Right lobe of liver (tissue), 6 donors: ENCODE results near the gene ACAD10. TPM values are rescaled to one million over a fixed set of nuclear protein-coding genes. Genes with fewer than 3 reads are reported as not detected.
"Not testable (repeated sequence)": the region's sequence is repeated elsewhere in the genome, so short reads cannot be mapped to it uniquely, and the experiment has no call there.

Experiments used
- ATAC-seq, 4 donors: fragments of 200-7000 bp; cut with Tn5 transposase; one replicate each; pipeline ENCODE4 v1.9.1; 2020; ENCODE audit warnings: mild to moderate bottlenecking in 4 of 4, moderate library complexity in 4 of 4
- DNase-seq, 3 donors: peaks; one replicate each; pipeline ENCODE4 v3.0.0-alpha.2; 2020
- H3K27ac ChIP-seq, 3 donors: fragments of 200-600 bp; one replicate each; pipeline ENCODE4 v1.8.0; 2022
- H3K27me3 ChIP-seq, 2 donors: fragments of 200-600 bp; one replicate each; pipeline ENCODE4 v1.8.0; 2022
- H3K36me3 ChIP-seq, 4 donors: fragments of 200-600 bp; sonication (generic) in 1 of 4; one replicate each; pipeline versions ENCODE4 v1.5.1 to v1.8.0; 2017 to 2022; ENCODE audit warnings: control low read depth in 1 of 4
- H3K4me1 ChIP-seq, 4 donors: fragments of 200-600 bp; sonication (generic) in 1 of 4; one replicate each; pipeline versions ENCODE4 v1.5.1 to v1.8.0; 2017 to 2022; ENCODE audit warnings: control low read depth in 1 of 4
- H3K4me3 ChIP-seq, 3 donors: fragments of 200-600 bp; one replicate each; pipeline ENCODE4 v1.8.0; 2022
- H3K9me3 ChIP-seq, 4 donors: fragments of 200-600 bp; sonication (generic) in 1 of 4; one replicate each; pipeline versions ENCODE4 v1.5.1 to v1.8.0; 2017 to 2022; ENCODE audit warnings: control low read depth in 1 of 4
- POLR2A ChIP-seq: fragments of 450-650 bp; IDR thresholded peaks from one replicate; pipeline ENCODE4 v1.6.1; 2017; ENCODE audit warnings: antibody characterized with exemption, mild to moderate bottlenecking
- WGBS: methylation state at CpG from one replicate; pipeline ENCODE4 v1.1.6; 2018; ENCODE audit warnings: low coverage, low lambda C conversion rate; ENCODE audit not compliant: insufficient coverage; ENCODE audit errors: missing lambda C conversion rate; 5-methylcytosine and 5-hydroxymethylcytosine counted together
- intact Hi-C, 2 donors: fragments of 100-400 bp; cut with DNase I; formaldehyde crosslinking; loops; one replicate each; pipeline versions ENCODE4 v1.11.2 to v1.14.1; 2022
- total RNA-seq, 6 experiments: library from RNA; depleted of rRNA in 2 of 6; stranded (reverse); fragments of >200 nt in 2 of 6; fragmentation: NEBNext Ultra II Directional in 3 of 6; extraction: Animal tissue kit (Norgen Biotek cat#: 25700) in 3 of 6; gene quantifications; one replicate each; pipeline versions ENCODE4 v1.1.0 to v1.2.4, GENCODE V29; 2016 to 2023
- TF ChIP-seq, protein P1 (sequence below), 4 donors: fragments of 200-600 bp in 3 of 4; fragments of 450-650 bp in 1 of 4; IDR thresholded peaks; one replicate each; pipeline versions ENCODE4 v1.5.1 to v1.8.0; 2016 to 2022; ENCODE audit warnings: antibody characterized with exemption in 4 of 4, mild to moderate bottlenecking in 2 of 4
- donor health status: DM: no; HTN: yes; CAD: no.
- donor health status: DM: no; HTN: no; CAD: no.
- donor health status: DM: no; HTN: no; CAD: no.
- donor health status: DM: no; HTN: yes; CAD: no.
- donor health status: DM: no; HTN: yes; CAD: no.

Gene ACAD10
- total RNA-seq, 6 experiments from 2014 or later: 24.7 to 41.7 (median 26.8) TPM

DNA sequence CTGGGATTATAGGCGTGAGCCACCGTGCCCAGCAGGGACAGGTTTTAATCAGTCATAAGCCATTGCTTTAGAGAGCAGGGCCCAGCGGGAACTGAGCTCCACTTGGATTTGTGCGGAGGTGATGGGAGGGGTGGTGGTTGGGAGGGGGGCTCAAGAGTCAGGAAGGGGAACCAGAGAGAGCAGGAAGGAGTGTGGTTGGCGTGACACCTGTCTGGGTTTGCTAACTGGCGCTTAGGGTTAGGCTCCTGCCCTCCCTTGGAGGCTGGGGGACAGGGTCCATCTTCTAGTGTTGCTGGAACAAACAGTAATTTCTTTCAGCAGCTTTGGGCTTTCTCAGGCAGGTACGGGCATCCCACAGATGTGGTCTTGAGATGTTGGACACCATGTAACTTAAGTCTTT lies 73.4 kb downstream of the ACAD10 start:
- 59% methylated on average over 6 of the region's 7 CpGs for WGBS
- intact Hi-C loops: loop anchor here in 1 of 2 donors (10.0 kb wide), 1 partner anchor 56 kb away; no protein-coding TSS in a partner anchor
- Histone ChIP-seq H3K27ac (no peak overlapping the region), H3K4me3 (no peak overlapping the region), H3K9me3 (no peaks in the 10 kb centered on the region), H3K4me1 (peaks cover 0 to 23% (median 8%) of the 10 kb centered on the region in 4 donors), H3K27me3 (no peaks in the 10 kb centered on the region), H3K36me3 (peaks cover 0 to 5% (median 0%) of the 10 kb centered on the region in 4 donors)
- ATAC-seq (no peak), DNase-seq (no peak)
- no peak for TF ChIP-seq POLR2A
- TF ChIP-seq, protein P1, sequence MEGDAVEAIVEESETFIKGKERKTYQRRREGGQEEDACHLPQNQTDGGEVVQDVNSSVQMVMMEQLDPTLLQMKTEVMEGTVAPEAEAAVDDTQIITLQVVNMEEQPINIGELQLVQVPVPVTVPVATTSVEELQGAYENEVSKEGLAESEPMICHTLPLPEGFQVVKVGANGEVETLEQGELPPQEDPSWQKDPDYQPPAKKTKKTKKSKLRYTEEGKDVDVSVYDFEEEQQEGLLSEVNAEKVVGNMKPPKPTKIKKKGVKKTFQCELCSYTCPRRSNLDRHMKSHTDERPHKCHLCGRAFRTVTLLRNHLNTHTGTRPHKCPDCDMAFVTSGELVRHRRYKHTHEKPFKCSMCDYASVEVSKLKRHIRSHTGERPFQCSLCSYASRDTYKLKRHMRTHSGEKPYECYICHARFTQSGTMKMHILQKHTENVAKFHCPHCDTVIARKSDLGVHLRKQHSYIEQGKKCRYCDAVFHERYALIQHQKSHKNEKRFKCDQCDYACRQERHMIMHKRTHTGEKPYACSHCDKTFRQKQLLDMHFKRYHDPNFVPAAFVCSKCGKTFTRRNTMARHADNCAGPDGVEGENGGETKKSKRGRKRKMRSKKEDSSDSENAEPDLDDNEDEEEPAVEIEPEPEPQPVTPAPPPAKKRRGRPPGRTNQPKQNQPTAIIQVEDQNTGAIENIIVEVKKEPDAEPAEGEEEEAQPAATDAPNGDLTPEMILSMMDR (IDR thresholded peaks at IDR 0.05): no peak

DNA sequence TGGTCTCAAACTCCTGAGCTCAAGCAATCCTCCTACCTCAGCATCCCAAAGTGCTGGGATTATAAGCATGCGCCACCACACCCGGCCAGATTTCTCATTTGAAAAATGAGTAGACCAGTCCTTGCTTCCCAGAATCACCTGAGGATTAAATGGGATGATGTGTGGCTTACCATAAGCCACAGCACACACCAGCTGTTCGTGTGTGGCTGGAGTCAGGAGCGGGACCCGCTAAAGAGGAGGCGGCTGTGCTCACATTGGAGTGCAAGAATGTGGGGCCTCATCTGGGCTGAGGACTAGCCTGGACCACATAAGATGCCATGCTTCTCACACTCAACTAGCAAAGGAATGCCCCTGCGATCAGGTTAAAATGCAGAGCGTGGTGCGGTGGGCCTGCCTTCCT lies 74.1 kb downstream of the ACAD10 start:
- ATAC-seq: no peak
- Histone ChIP-seq H3K27ac (no peak overlapping the region), H3K9me3 (no peaks in the 10 kb centered on the region), H3K36me3 (peaks cover 0 to 5% (median 0%) of the 10 kb centered on the region in 4 donors), H3K27me3 (no peaks in the 10 kb centered on the region), H3K4me1 (peaks cover 0 to 23% (median 8%) of the 10 kb centered on the region in 4 donors), H3K4me3 (no peak overlapping the region)
- 100% methylated on average over 2 of the region's 9 CpGs for WGBS
- intact Hi-C loops: loop anchor here in 1 of 2 donors (10.0 kb wide), 1 partner anchor 55 kb away; no protein-coding TSS in a partner anchor
- no peak for DNase-seq
- TF ChIP-seq, protein P1 (IDR thresholded peaks at IDR 0.05): no peak
- TF ChIP-seq POLR2A: no peak

DNA sequence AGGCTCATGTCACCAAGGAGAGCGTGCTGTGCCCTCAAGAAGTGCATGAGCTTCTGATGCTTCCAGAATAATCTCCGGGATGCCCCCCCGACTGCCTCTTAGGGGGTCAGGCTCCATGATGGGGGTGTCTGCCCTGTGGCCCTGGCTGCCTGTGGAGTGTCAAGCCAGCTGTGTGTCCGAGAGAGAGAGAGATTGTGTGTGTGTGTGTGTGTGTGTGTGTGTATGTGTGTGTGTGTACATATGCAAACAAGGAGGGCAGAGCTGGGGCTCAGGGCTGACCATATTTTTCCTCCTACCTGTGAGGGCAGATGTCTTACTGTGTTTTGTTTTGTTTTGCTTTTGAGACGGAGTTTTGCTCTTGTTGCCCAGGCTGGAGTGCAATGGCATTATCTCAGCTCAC lies 75.2 kb downstream of the ACAD10 start:
- no peaks in the 10 kb centered on the region for H3K9me3 ChIP-seq
- H3K4me1 ChIP-seq: peaks cover 0 to 26% (median 8%) of the 10 kb centered on the region in 4 donors
- no peak for TF ChIP-seq POLR2A
- TF ChIP-seq, protein P1 (IDR thresholded peaks at IDR 0.05): no peak
- intact Hi-C loops: no loop called here
- WGBS: 28% methylated on average over 2 of the region's 5 CpGs
- no peaks in the 10 kb centered on the region for H3K27me3 ChIP-seq
- H3K27ac ChIP-seq: no peak overlapping the region
- DNase-seq (no peak), ATAC-seq (peak; percentile 25 to 57 (median 43))
- no peaks in the 10 kb centered on the region for H3K36me3 ChIP-seq
- no peak overlapping the region for H3K4me3 ChIP-seq

DNA sequence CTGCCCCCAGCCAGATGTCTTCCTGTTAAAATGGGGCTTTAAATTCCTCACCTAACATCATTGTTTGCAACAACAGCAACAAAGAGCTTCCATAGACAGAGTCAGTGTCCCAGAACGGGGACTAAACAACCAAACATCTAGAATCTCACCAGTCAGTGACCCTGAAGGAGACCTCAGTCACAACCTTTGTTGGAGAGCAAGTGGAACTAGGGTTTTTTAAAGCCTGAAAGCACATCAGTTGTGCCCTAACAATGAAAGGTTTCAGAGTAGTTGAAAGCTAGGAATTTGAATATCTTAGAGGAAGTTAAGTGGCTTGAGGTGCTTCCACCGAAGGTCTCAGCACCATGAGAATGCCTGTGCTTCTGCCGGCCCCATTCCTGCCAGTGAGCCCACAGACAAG lies 75.9 kb downstream of the ACAD10 start:
- TF ChIP-seq, protein P1 (IDR thresholded peaks at IDR 0.05): no peak
- TF ChIP-seq POLR2A: no peak
- intact Hi-C loops: no loop called here
- peaks cover 0 to 29% (median 8%) of the 10 kb centered on the region in 4 donors for H3K4me1 ChIP-seq
- no peaks in the 10 kb centered on the region for H3K9me3 ChIP-seq
- WGBS: 42% methylated on average over 3 of the region's 3 CpGs
- no peak for DNase-seq
- ATAC-seq: no peak
- no peaks in the 10 kb centered on the region for H3K36me3 ChIP-seq
- H3K4me3 ChIP-seq: no peak overlapping the region
- no peaks in the 10 kb centered on the region for H3K27me3 ChIP-seq
- no peak overlapping the region for H3K27ac ChIP-seq

DNA sequence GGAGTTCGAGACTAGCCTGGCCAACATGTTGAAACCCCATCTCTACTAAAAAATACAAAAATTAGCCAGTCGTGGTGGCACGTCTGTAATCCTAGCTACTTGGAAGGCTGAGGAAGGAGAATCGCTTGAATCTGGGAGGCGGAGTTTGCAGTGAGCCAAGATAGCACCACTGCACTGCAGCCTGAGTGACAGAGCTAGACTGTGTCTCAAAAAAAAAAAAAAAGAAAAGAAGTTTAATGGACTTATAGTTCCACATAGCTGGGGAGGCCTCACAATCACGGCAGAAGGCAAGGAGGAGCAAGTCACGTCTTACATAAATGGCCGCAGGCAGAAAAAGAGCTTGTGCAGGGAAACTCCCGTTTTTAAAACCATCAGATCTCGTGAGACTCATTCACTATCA lies 77.7 kb downstream of the ACAD10 start:
- H3K36me3 ChIP-seq, intact Hi-C loops, DNase-seq, H3K9me3 ChIP-seq, ATAC-seq, H3K4me3 ChIP-seq, H3K27me3 ChIP-seq, H3K27ac ChIP-seq: not testable (repeated sequence)
- peaks cover 0 to 14% (median 3%) of the 10 kb centered on the region in 4 donors for H3K4me1 ChIP-seq
- 63% methylated on average over 9 of the region's 10 CpGs for WGBS
